ENCODE results near the gene NAALADL2. TPM values are rescaled to one million over a fixed set of nuclear protein-coding genes. Genes with fewer than 3 reads are reported as not detected.

NAALADL2 gene
- total RNA-seq, 1 experiment from 2014 or later = 4.7 TPM

DNA sequence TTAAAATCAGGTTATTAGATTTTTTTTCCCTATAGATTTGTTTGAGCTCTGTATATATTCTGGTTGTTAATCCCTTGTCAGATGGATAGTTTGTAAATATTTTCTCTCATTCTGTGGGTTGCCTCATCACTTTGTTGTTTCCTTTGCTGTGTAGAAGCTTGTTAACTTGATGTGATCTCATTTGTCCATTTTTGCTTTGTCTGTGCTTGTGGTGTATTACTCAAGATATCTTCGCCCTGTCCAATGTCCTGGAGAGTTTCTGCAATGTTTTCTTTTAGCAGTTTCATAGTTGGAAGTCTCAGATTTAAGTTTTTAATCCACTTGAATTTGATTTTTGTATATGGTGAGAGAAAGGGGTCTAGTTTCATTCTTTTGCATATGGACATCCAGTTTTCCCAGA, 699.1 kb downstream of the NAALADL2 start:
- Histone ChIP-seq H3K27me3 (replicated peaks) (no peaks in the 10 kb centered on the region), H3K9me3 (replicated peaks) (no peaks in the 10 kb centered on the region), H3K4me3 (no peak overlapping the region), H3K27ac (no peak overlapping the region), H3K4me1 (replicated peaks) (no peaks in the 10 kb centered on the region), H3K36me3 (no peaks in the 10 kb centered on the region)
- no peak for DNase-seq (ENCODE audit: low read depth in 1 of 2, low spot score in 2 of 2)

DNA sequence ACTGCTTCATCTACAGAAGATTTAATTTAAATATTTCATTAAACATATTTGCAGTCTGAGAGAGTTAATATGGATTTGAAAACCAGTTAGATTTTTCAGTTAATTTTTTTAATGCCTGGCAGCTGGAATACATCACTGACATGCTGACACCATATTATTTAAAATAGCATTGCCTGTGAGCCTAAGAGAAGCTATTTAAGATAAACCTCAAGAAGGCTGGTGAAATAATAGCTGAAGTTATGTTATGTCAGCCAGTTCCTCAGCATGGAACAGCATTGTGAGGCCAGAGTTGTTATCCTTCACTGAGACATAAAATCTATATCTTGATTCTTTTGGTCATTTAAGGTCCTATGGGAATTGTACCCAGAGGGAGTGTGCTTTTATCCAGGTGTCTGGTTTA, 705.2 kb downstream of the NAALADL2 start:
- H3K36me3 ChIP-seq = no peaks in the 10 kb centered on the region
- H3K9me3 ChIP-seq (replicated peaks) = no peaks in the 10 kb centered on the region
- H3K4me1 ChIP-seq (replicated peaks) = no peaks in the 10 kb centered on the region
- no peak overlapping the region for H3K4me3 ChIP-seq
- DNase-seq (ENCODE audit: low read depth in 1 of 2, low spot score in 2 of 2) = no peak
- H3K27me3 ChIP-seq (replicated peaks) = no peaks in the 10 kb centered on the region
- H3K27ac ChIP-seq = no peak overlapping the region

DNA sequence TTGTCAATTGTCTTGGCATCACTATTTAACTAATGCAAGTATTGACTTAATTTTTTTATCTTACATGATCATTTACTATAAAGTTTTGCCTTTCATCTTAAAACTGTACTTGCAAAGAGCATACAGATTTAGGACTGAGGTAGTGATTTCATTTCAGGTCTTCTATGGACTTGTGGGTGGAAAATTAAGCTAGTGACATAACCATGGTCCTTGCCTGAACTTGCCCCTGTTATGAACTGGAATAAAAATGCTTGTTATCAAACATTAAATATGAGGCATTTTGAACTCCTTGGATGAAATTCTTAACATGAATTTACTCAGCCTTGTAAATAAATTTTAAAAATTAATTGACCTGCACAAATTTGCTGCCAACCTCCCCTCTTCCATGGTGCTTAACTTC, 712.0 kb downstream of the NAALADL2 start:
- DNase-seq (ENCODE audit: low read depth in 1 of 2, low spot score in 2 of 2) = no peak
- no peaks in the 10 kb centered on the region for H3K27me3 ChIP-seq (replicated peaks)
- no peak overlapping the region for H3K4me3 ChIP-seq
- no peak overlapping the region for H3K27ac ChIP-seq
- no peaks in the 10 kb centered on the region for H3K36me3 ChIP-seq
- H3K4me1 ChIP-seq (replicated peaks) = no peaks in the 10 kb centered on the region
- no peaks in the 10 kb centered on the region for H3K9me3 ChIP-seq (replicated peaks)

DNA sequence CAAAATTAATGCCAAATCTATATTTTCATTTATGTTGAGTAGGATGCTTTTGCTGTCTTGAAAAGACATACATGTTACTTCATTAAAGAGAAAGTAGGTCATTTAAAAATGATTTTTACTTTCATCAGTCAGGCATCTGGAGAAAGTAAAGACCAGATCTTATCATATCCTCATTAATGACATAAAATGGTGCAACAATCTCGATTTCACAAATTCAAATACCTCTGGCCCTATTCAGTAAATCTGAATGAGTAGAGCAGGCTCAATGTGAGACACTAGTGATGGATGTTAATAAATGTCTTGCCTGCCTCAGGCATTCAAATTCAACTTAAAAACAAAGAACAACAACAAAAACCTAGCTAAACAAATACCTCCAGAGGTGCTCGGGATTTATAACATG, 714.1 kb downstream of the NAALADL2 start:
- Histone ChIP-seq H3K36me3 (no peaks in the 10 kb centered on the region), H3K27ac (no peak overlapping the region), H3K4me1 (replicated peaks) (no peaks in the 10 kb centered on the region), H3K9me3 (replicated peaks) (no peaks in the 10 kb centered on the region), H3K4me3 (no peak overlapping the region), H3K27me3 (replicated peaks) (no peaks in the 10 kb centered on the region)
- DNase-seq (ENCODE audit: low read depth in 1 of 2, low spot score in 2 of 2) = no peak

DNA sequence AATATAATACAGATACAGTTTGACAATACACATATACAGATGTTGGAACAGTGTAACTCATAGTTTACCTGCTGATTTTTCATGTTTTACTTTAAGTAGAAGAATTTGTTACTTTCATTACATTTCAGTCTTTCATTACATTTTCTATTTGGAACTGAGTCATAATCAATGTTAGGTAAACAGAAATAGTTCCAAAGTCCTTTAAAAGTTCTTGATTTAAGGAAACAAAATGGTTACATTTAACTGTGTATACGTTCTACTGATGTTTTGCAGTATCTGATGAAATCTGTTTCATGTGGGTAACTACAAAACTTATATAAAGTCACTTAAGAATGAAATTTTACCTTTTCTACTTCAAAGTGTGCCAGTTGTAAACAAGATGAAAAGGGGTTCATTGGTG, 721.2 kb downstream of the NAALADL2 start:
- H3K27ac ChIP-seq = no peak overlapping the region
- H3K4me1 ChIP-seq (replicated peaks) = no peaks in the 10 kb centered on the region
- no peak for DNase-seq (ENCODE audit: low read depth in 1 of 2, low spot score in 2 of 2)
- no peaks in the 10 kb centered on the region for H3K36me3 ChIP-seq
- no peaks in the 10 kb centered on the region for H3K27me3 ChIP-seq (replicated peaks)
- H3K9me3 ChIP-seq (replicated peaks) = no peaks in the 10 kb centered on the region
- no peak overlapping the region for H3K4me3 ChIP-seq

DNA sequence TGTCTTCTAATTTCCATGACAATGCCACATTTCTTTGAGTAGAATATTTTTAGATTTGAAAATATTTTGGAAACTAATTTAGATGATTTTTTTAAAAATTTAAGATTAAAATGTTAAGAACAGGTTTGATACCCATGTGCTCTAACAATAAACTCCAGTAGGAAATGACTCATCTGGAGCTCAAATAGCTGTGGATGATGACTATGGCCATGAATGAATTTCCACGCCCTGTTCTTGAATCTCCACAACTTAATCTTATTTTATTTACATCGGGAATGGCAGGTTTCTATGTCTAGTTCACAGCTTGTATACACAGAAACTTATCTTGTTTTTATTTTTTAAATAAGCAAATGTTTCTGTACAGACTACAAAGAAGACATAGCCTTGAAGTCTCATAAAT, 726.8 kb downstream of the NAALADL2 start:
- H3K4me1 ChIP-seq (replicated peaks) = peaks cover 4% of the 10 kb centered on the region; the same call in 1 of the 2 replicates
- H3K4me3 ChIP-seq = no peak overlapping the region
- H3K9me3 ChIP-seq (replicated peaks) = no peaks in the 10 kb centered on the region
- H3K27me3 ChIP-seq (replicated peaks) = no peaks in the 10 kb centered on the region
- no peaks in the 10 kb centered on the region for H3K36me3 ChIP-seq
- H3K27ac ChIP-seq = no peak overlapping the region
- DNase-seq (ENCODE audit: low read depth in 1 of 2, low spot score in 2 of 2) = peak in 1 of 2 experiments; percentile 3

DNA sequence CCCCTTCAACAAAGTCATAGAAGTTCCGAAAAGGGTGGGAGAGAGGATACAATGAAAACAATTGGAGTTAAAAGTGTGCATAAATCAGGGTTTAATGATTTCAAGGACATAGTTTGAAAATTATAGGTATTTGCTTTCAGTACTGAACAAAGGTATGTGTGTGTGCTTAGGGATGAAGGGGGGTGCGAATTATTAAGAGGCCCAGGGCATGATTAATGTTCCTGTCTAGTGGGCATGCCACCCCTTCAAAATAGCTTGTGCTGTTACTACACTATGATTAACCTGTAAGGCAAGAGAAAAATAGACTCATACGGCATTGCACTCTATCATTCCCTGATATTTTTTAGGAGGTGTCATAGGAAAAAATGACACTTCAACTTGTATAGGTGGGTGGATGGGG, 731.6 kb downstream of the NAALADL2 start:
- no peak for DNase-seq (ENCODE audit: low read depth in 1 of 2, low spot score in 2 of 2)
- no peaks in the 10 kb centered on the region for H3K36me3 ChIP-seq
- H3K27ac ChIP-seq = no peak overlapping the region
- H3K27me3 ChIP-seq (replicated peaks) = no peaks in the 10 kb centered on the region
- peaks cover 4% of the 10 kb centered on the region; the same call in 1 of the 2 replicates for H3K4me1 ChIP-seq (replicated peaks)
- H3K4me3 ChIP-seq = no peak overlapping the region
- H3K9me3 ChIP-seq (replicated peaks) = no peaks in the 10 kb centered on the region

GRCh38 chr3:175591375-175591774, 732.2 kb downstream of the NAALADL2 start:
- H3K36me3 ChIP-seq = no peaks in the 10 kb centered on the region
- no peak overlapping the region for H3K4me3 ChIP-seq
- H3K27ac ChIP-seq = no peak overlapping the region
- H3K27me3 ChIP-seq (replicated peaks) = no peaks in the 10 kb centered on the region
- peaks cover 1% of the 10 kb centered on the region; the same call in 1 of the 2 replicates for H3K4me1 ChIP-seq (replicated peaks)
- DNase-seq (ENCODE audit: low read depth in 1 of 2, low spot score in 2 of 2) = no peak
- H3K9me3 ChIP-seq (replicated peaks) = no peaks in the 10 kb centered on the region

- Histone ChIP-seq H3K9me3 (replicated peaks) (no peaks in the 10 kb centered on the region), H3K4me1 (replicated peaks) (no peaks in the 10 kb centered on the region), H3K36me3 (no peaks in the 10 kb centered on the region), H3K27ac (no peak overlapping the region), H3K4me3 (no peak overlapping the region), H3K27me3 (replicated peaks) (no peaks in the 10 kb centered on the region)
- no peak for DNase-seq (ENCODE audit: low read depth in 1 of 2, low spot score in 2 of 2)
These were observed 734.2 kb downstream of the NAALADL2 start for GRCh38 chr3:175593331-175593730.

DNA sequence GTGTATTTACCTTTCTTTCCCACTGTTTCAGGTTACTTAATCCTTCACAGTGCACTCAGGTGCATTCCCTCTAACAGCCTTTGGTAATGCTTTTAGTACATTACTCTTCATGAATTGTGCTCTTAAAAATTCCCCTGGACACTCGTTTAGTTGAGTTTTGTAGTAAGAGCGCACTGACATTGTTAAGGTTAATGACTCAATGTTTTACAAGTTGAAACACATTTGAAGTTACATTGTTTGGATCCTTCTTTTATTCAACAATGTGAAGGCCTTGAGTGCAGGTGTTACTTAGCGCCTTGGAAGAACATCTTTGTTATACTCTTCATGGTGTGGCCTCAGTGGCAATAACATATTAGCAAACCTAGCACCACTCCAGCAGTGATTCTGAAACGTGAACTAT, 739.6 kb downstream of the NAALADL2 start:
- H3K27ac ChIP-seq = no peak overlapping the region
- no peaks in the 10 kb centered on the region for H3K4me1 ChIP-seq (replicated peaks)
- H3K4me3 ChIP-seq = no peak overlapping the region
- H3K9me3 ChIP-seq (replicated peaks) = no peaks in the 10 kb centered on the region
- no peak for DNase-seq (ENCODE audit: low read depth in 1 of 2, low spot score in 2 of 2)
- H3K27me3 ChIP-seq (replicated peaks) = no peaks in the 10 kb centered on the region
- no peaks in the 10 kb centered on the region for H3K36me3 ChIP-seq

DNA sequence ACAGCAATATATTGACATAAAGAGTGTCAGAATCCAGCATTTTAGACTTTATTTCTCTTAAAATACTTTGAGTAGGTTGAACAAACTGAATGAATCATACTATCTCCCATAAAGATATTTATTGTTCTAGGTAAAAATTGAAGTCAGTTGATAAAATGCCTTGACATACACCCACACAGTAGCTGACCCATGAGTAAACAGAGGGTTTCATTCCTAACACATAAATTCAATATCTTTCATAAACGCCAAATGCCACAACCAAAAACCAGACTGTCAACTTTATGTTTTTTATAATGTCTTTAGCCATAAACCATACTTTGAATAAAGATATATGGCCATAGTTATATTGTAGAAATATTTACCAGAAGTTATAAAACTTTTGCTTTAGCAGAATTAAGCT, 742.4 kb downstream of the NAALADL2 start:
- H3K4me3 ChIP-seq = no peak overlapping the region
- no peaks in the 10 kb centered on the region for H3K4me1 ChIP-seq (replicated peaks)
- H3K27ac ChIP-seq = no peak overlapping the region
- no peak for DNase-seq (ENCODE audit: low read depth in 1 of 2, low spot score in 2 of 2)
- H3K36me3 ChIP-seq = no peaks in the 10 kb centered on the region
- no peaks in the 10 kb centered on the region for H3K27me3 ChIP-seq (replicated peaks)
- no peaks in the 10 kb centered on the region for H3K9me3 ChIP-seq (replicated peaks)

DNA sequence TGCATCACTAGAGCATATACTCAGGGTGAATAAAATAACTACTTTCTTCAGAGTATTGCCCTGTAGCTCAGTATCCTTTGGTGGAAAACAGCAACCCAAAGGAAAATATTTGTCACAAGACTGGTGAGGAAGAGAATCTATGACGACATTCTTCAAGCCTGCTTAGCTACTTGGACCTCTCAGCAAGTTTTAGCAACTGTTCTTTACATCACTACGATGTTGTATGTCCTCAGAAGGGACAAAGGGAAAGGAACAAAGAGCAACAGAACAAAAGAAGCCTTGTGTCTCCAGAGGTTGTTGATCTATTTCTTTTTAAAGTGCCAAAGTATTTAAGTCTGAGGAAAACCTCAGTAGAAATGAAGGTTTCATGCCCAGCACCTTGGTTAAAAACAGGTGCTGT, 746.7 kb downstream of the NAALADL2 start:
- Histone ChIP-seq H3K36me3 (no peaks in the 10 kb centered on the region), H3K4me3 (no peak overlapping the region), H3K27me3 (replicated peaks) (no peaks in the 10 kb centered on the region), H3K9me3 (replicated peaks) (no peaks in the 10 kb centered on the region), H3K27ac (no peak overlapping the region), H3K4me1 (replicated peaks) (no peaks in the 10 kb centered on the region)
- no peak for DNase-seq (ENCODE audit: low read depth in 1 of 2, low spot score in 2 of 2)

GRCh38 chr3:175606650-175607318, 747.6 kb downstream of the NAALADL2 start:
- Histone ChIP-seq H3K27ac (no peak overlapping the region), H3K4me3 (no peak overlapping the region), H3K9me3 (replicated peaks) (no peaks in the 10 kb centered on the region), H3K27me3 (replicated peaks) (no peaks in the 10 kb centered on the region), H3K4me1 (replicated peaks) (no peaks in the 10 kb centered on the region), H3K36me3 (no peaks in the 10 kb centered on the region)
- DNase-seq (ENCODE audit: low read depth in 1 of 2, low spot score in 2 of 2) = no peak

DNA sequence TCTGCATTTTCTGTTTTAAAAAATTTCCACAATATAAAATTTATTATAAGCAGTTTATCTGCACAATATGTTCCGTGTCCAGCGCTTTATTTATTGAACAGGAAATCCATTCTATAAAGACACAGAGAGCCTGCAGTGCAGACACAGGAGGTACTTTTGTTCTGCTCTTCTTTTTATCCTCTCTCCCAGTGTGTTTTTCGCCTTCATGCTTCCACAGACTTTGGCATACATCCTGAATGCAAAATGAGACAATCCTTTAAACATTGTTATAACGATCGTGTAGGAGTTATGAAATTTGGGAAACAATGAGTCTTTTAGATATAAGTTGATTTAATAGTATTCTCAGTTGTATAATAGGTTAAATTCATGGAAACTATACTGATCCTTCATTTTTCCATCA, 749.2 kb downstream of the NAALADL2 start:
- Histone ChIP-seq H3K4me3 (no peak overlapping the region), H3K9me3 (replicated peaks) (no peaks in the 10 kb centered on the region), H3K4me1 (replicated peaks) (no peaks in the 10 kb centered on the region), H3K27ac (no peak overlapping the region), H3K27me3 (replicated peaks) (no peaks in the 10 kb centered on the region), H3K36me3 (no peaks in the 10 kb centered on the region)
- no peak for DNase-seq (ENCODE audit: low read depth in 1 of 2, low spot score in 2 of 2)

DNA sequence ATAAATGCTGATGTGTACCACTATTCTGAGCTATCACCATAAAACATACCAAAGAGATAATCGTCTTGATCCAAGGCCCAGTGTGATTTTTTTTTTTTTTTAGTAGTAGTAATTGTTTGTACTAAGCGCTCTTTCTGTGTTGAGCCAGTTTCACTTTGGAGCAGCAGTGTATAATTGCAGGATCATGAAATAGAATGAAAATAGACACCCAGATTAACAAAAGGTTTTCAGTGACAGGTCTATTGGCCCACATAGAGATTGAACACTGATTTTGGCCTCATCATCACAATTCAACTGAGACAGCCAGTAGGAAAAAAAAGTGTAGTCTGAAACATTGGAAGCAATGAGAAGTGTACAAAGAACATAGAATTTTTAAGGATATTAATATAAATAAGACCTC, 749.8 kb downstream of the NAALADL2 start:
- H3K4me3 ChIP-seq = no peak overlapping the region
- H3K4me1 ChIP-seq (replicated peaks) = no peaks in the 10 kb centered on the region
- no peaks in the 10 kb centered on the region for H3K9me3 ChIP-seq (replicated peaks)
- H3K27me3 ChIP-seq (replicated peaks) = no peaks in the 10 kb centered on the region
- DNase-seq (ENCODE audit: low read depth in 1 of 2, low spot score in 2 of 2) = no peak
- no peaks in the 10 kb centered on the region for H3K36me3 ChIP-seq
- no peak overlapping the region for H3K27ac ChIP-seq

Measured in SJSA1 (cell line).